GM23338 (cell line): ENCODE measurements around the gene IQCK. TPM values are rescaled to one million over a fixed set of nuclear protein-coding genes. Genes with fewer than 3 reads are reported as not detected.

Source experiments
- ATAC-seq: fragments of 200-7000 bp; cut with Tn5 transposase; 3 replicates; pipeline ENCODE4 v1.9.1; 2020
- DNase-seq: peaks from one replicate; pipeline ENCODE4 v3.0.0-alpha.2; 2015; ENCODE audit warnings: low spot score
- H2AFZ ChIP-seq: fragments of 200-600 bp; sonication (generic); 2 replicates; pipeline ENCODE4 v1.8.0; 2016; ENCODE audit warnings: antibody characterized with exemption, mild to moderate bottlenecking, moderate library complexity
- H3F3A ChIP-seq: fragments of 200-600 bp; sonication (generic); replicated peaks from 2 replicates; pipeline ENCODE4 v1.8.0; 2017; ENCODE audit warnings: antibody characterized with exemption, mixed run types, low read depth
- H3K27ac ChIP-seq: fragments of 200-600 bp; sonication (generic); 2 replicates; pipeline ENCODE4 v1.6.1; 2016; ENCODE audit warnings: low read depth
- H3K27me3 ChIP-seq: fragments of 200-600 bp; sonication (generic); 2 replicates; pipeline ENCODE4 v1.8.0; 2016; ENCODE audit warnings: mild to moderate bottlenecking, mixed run types, moderate library complexity; ENCODE audit not compliant: insufficient read depth
- H3K36me3 ChIP-seq: fragments of 200-600 bp; sonication (generic); 2 replicates; pipeline ENCODE4 v1.8.0; 2016; ENCODE audit warnings: mild to moderate bottlenecking; ENCODE audit not compliant: insufficient read depth
- H3K4me1 ChIP-seq: fragments of 200-600 bp; sonication (generic); 2 replicates; pipeline ENCODE4 v1.8.0; 2016; ENCODE audit warnings: mild to moderate bottlenecking, moderate library complexity; ENCODE audit not compliant: insufficient read depth
- H3K4me2 ChIP-seq: fragments of 200-600 bp; sonication (generic); 2 replicates; pipeline ENCODE4 v1.7.1; 2017; ENCODE audit warnings: mixed run types
- H3K4me3 ChIP-seq: fragments of 200-600 bp; sonication (generic); 2 replicates; pipeline ENCODE4 v1.6.1; 2016; ENCODE audit warnings: mixed run types
- H3K79me2 ChIP-seq: fragments of 200-600 bp; sonication (generic); replicated peaks from 2 replicates; pipeline ENCODE4 v1.8.0; 2017; ENCODE audit warnings: mild to moderate bottlenecking; ENCODE audit not compliant: insufficient read depth
- H3K9me2 ChIP-seq: fragments of 200-600 bp; sonication (generic); 2 replicates; pipeline ENCODE4 v1.8.0; 2017; ENCODE audit not compliant: insufficient read depth
- H4K20me1 ChIP-seq: fragments of 200-600 bp; sonication (generic); replicated peaks from 2 replicates; pipeline ENCODE4 v1.8.0; 2017; ENCODE audit warnings: mild to moderate bottlenecking; ENCODE audit not compliant: insufficient read depth
- H3K27ac Mint-ChIP-seq: 2 replicates; pipeline ENCODE4 v1.8.0; 2020; ENCODE audit warnings: inconsistent platforms, mild to moderate bottlenecking, moderate library complexity, mixed read lengths
- H3K27me3 Mint-ChIP-seq: 3 replicates; pipeline ENCODE4 v1.8.0; 2022; ENCODE audit warnings: low read depth, mild to moderate bottlenecking, moderate library complexity, mixed read lengths, inconsistent platforms; ENCODE audit not compliant: insufficient read depth, poor library complexity
- H3K36me3 Mint-ChIP-seq: 3 replicates; pipeline ENCODE4 v1.8.0; 2021; ENCODE audit warnings: low read depth, mild to moderate bottlenecking, inconsistent platforms, moderate library complexity, mixed read lengths
- H3K4me1 Mint-ChIP-seq: 3 replicates; pipeline ENCODE4 v1.8.0; 2020; ENCODE audit warnings: mild to moderate bottlenecking, inconsistent platforms, mixed read lengths
- H3K4me3 Mint-ChIP-seq: 3 replicates; pipeline ENCODE4 v1.8.0; 2021; ENCODE audit warnings: moderate library complexity, mild to moderate bottlenecking, inconsistent platforms, mixed read lengths
- H3K9me3 Mint-ChIP-seq: 3 replicates; pipeline ENCODE4 v1.8.0; 2020; ENCODE audit warnings: moderate library complexity, mild to moderate bottlenecking, inconsistent platforms, mixed read lengths
- CREB1 ChIP-seq: fragments of 250-450 bp; sonication (Bioruptor Pico); IDR thresholded peaks from 2 replicates; pipeline ENCODE4 v1.5.0; 2020; ENCODE audit warnings: low read depth, mild to moderate bottlenecking, moderate library complexity
- CTCF ChIP-seq, 2 experiments: fragments of 200-600 bp in 1 of 2; sonication (generic) in 1 of 2; conservative IDR thresholded peaks; 2 replicates each; pipeline versions ENCODE4 v1.5.1 to v1.6.1; 2016 to 2017; ENCODE audit warnings: antibody characterized with exemption in 2 of 2, low read depth in 2 of 2, mild to moderate bottlenecking in 2 of 2, moderate library complexity in 1 of 2
- ETS1 ChIP-seq: IDR thresholded peaks from 2 replicates; pipeline ENCODE4 v1.6.1; 2016; ENCODE audit warnings: antibody characterized with exemption
- EZH2 ChIP-seq: fragments of 200-600 bp; sonication (generic); IDR thresholded peaks from one replicate; pipeline ENCODE4 v1.8.0; 2017; ENCODE audit warnings: antibody characterized with exemption, mild to moderate bottlenecking, low read depth; ENCODE audit not compliant: unreplicated experiment
- EZH2phosphoT487 ChIP-seq: fragments of 200-600 bp; sonication (generic); IDR thresholded peaks from one replicate; pipeline ENCODE4 v1.8.1; 2018; ENCODE audit warnings: antibody characterized with exemption; ENCODE audit not compliant: unreplicated experiment
- JUNB ChIP-seq: IDR thresholded peaks from one replicate; pipeline ENCODE4 v1.6.1; 2016; ENCODE audit warnings: antibody characterized with exemption; ENCODE audit not compliant: unreplicated experiment
- NANOG ChIP-seq: IDR thresholded peaks from 2 replicates; pipeline ENCODE4 v1.6.1; 2016; ENCODE audit warnings: antibody characterized with exemption, borderline replicate concordance
- POLR2AphosphoS5 ChIP-seq: IDR thresholded peaks from 2 replicates; pipeline ENCODE4 v1.6.1; 2016; ENCODE audit warnings: antibody characterized with exemption, low read depth
- REST ChIP-seq: IDR thresholded peaks from one replicate; pipeline ENCODE4 v1.6.1; 2018; ENCODE audit warnings: antibody characterized with exemption; ENCODE audit not compliant: unreplicated experiment
- STAT1 ChIP-seq: IDR thresholded peaks from one replicate; pipeline ENCODE4 v1.6.1; 2016; ENCODE audit warnings: antibody characterized with exemption; ENCODE audit not compliant: unreplicated experiment
- ZNF114 ChIP-seq: fragments of 250-450 bp; sonication (Bioruptor Pico); IDR thresholded peaks from 2 replicates; pipeline ENCODE4 v1.5.0; 2020; ENCODE audit warnings: mild to moderate bottlenecking, moderate library complexity
- ZNF331 ChIP-seq: fragments of 250-450 bp; sonication (Bioruptor Pico); IDR thresholded peaks from 2 replicates; pipeline ENCODE4 v1.5.0; 2020; ENCODE audit warnings: low read depth, mild to moderate bottlenecking, moderate library complexity
- polyA plus RNA-seq: library from polyadenylated mRNA; unstranded; fragments of >200 nt; fragmentation: Nextera tagmentation; extraction: Ambion mirVana; gene quantifications from 2 replicates; pipeline ENCODE4 v1.2.1, GENCODE V29; 2016
- total RNA-seq: library from RNA; depleted of rRNA; stranded (reverse); fragments of >200 nt; shearing (Covaris generic); gene quantifications from 2 replicates; pipeline ENCODE4 v1.2.3, GENCODE V29; 2014

The IQCK gene
- total and polyA plus RNA-seq, 2 experiments from 2014 or later, result 7.6 to 10.0 TPM

GRCh38 chr16:19700319-19700781 lies 17.7 kb upstream of the IQCK start:
- Histone ChIP-seq H3K9me2 (no peaks in the 10 kb centered on the region), H3K4me2 (no peak overlapping the region), H3K4me1 (no peaks in the 10 kb centered on the region), H3K27ac (no peak overlapping the region), H3K79me2 (peaks cover 15% of the 10 kb centered on the region), H3K4me3 (no peak overlapping the region), H3K36me3 (peaks cover 43% of the 10 kb centered on the region), H2AFZ (no peak overlapping the region), H3K27me3 (no peaks in the 10 kb centered on the region), H4K20me1 (peaks cover 25% of the 10 kb centered on the region; the same call in 1 of the 2 replicates), H3F3A (0 out of 2 replicates have a peak, but pooled peaks cover 10% of the 10 kb centered on the region)
- H3K4me3 Mint-ChIP-seq, result no peak overlapping the region
- H3K4me1 Mint-ChIP-seq, result no peaks in the 10 kb centered on the region
- ATAC-seq, result no peak
- H3K36me3 Mint-ChIP-seq, result peaks cover 96% of the 10 kb centered on the region
- H3K27me3 Mint-ChIP-seq, result no peaks in the 10 kb centered on the region
- H3K9me3 Mint-ChIP-seq, result peaks cover 25% of the 10 kb centered on the region; the same call in 2 of the 3 replicates
- no peak overlapping the region for H3K27ac Mint-ChIP-seq
- TF ChIP-seq POLR2AphosphoS5 (0 out of 2 replicates have a peak, but pooled peaks have one; percentile 8), ZNF331 (CRISPR knock-in tag) (no peak), JUNB (no peak), STAT1 (no peak)
- no peak for DNase-seq

GRCh38 chr16:19701091-19701490 lies 17.0 kb upstream of the IQCK start:
- Mint-ChIP-seq H3K9me3 (peaks cover 25% of the 10 kb centered on the region; the same call in 2 of the 3 replicates), H3K27ac (no peak overlapping the region), H3K4me3 (no peak overlapping the region), H3K27me3 (no peaks in the 10 kb centered on the region), H3K4me1 (no peaks in the 10 kb centered on the region), H3K36me3 (peaks cover 100% of the 10 kb centered on the region)
- Histone ChIP-seq H3K4me1 (no peaks in the 10 kb centered on the region), H3K27me3 (no peaks in the 10 kb centered on the region), H3K79me2 (peaks cover 22% of the 10 kb centered on the region), H3K4me3 (no peak overlapping the region), H3K36me3 (peaks cover 50% of the 10 kb centered on the region), H3F3A (0 out of 2 replicates have a peak, but pooled peaks cover 10% of the 10 kb centered on the region), H3K9me2 (no peaks in the 10 kb centered on the region), H4K20me1 (peaks cover 32% of the 10 kb centered on the region), H3K27ac (no peak overlapping the region), H2AFZ (no peak overlapping the region), H3K4me2 (no peak overlapping the region)
- DNase-seq (no peak), ATAC-seq (no peak)
- TF ChIP-seq CTCF (conservative IDR thresholded peaks at IDR 0.05; ENCODE audit: low read depth in 2 of 2) (no peak), REST (no peak), EZH2 (no peak), JUNB (no peak), ETS1 (no peak), ZNF114 (no peak), STAT1 (no peak), NANOG (no peak), POLR2AphosphoS5 (no peak), CREB1 (CRISPR knock-in tag) (no peak), ZNF331 (CRISPR knock-in tag) (no peak), EZH2phosphoT487 (no peak)
